ENCODE measurements around the gene IFRD2. TPM values are rescaled to one million over a fixed set of nuclear protein-coding genes. Genes with fewer than 3 reads are reported as not detected.

Gene IFRD2
- total and polyA plus RNA-seq, 9 of the 15 experiments (the other 6 are each of a cell fraction or from before 2014, with no cell fraction given): 30.5 to 115 (median 52.8) TPM

- no peak for TF ChIP-seq ZNF277 (CRISPR knock-in tag; IDR thresholded peaks at IDR 0.05; ENCODE audit: borderline replicate concordance)
- no peak for TF ChIP-seq TFE3 (CRISPR knock-in tag; IDR thresholded peaks at IDR 0.05)
- no peak for TF ChIP-seq BRD9 (IDR thresholded peaks at IDR 0.05; ENCODE audit: low read depth, partially characterized antibody)
- peak; percentile 79 for TF ChIP-seq HDAC2 (IDR thresholded peaks at IDR 0.05)
- no peak for TF ChIP-seq HDAC3 (IDR thresholded peaks at IDR 0.05; ENCODE audit: borderline replicate concordance, partially characterized antibody)
- TF ChIP-seq KDM5B (IDR thresholded peaks at IDR 0.05; ENCODE audit: insufficient replicate concordance, low read depth, low read length): peak; percentile 83
- peak; percentile 76; the same call in 1 of the 2 replicates for TF ChIP-seq ZBTB7A (IDR thresholded peaks at IDR 0.05; ENCODE audit: borderline replicate concordance, control insufficient read depth, low read depth, low read length)
- TF ChIP-seq NFIX (CRISPR knock-in tag; IDR thresholded peaks at IDR 0.05; ENCODE audit: low read depth): no peak
- TF ChIP-seq STAT5A (IDR thresholded peaks at IDR 0.05; ENCODE audit: borderline replicate concordance, low read length): no peak
- TF ChIP-seq TBL1XR1 (IDR thresholded peaks at IDR 0.05; ENCODE audit: low read length in 2 of 2): no peak
- no peak for TF ChIP-seq BCL6 (CRISPR knock-in tag; IDR thresholded peaks at IDR 0.05)
- no peak for TF ChIP-seq HOMEZ (CRISPR knock-in tag; IDR thresholded peaks at IDR 0.05)
- peak; percentile 48; the same call in 1 of the 2 replicates for TF ChIP-seq ETV1 (tag; conservative IDR thresholded peaks at IDR 0.05; ENCODE audit: low read depth)
- no peak for TF ChIP-seq ATF4 (CRISPR knock-in tag; IDR thresholded peaks at IDR 0.05)
- TF ChIP-seq SUPT5H (IDR thresholded peaks at IDR 0.05): peak; percentile 60
- TF ChIP-seq ZNF75A (CRISPR knock-in tag; IDR thresholded peaks at IDR 0.05): no peak
- TF ChIP-seq SPI1 (IDR thresholded peaks at IDR 0.05; ENCODE audit: borderline replicate concordance, low read depth, low read length): 0 out of 2 replicates have a peak, but pooled peaks have one; percentile 13
- TF ChIP-seq GTF3C2 (IDR thresholded peaks at IDR 0.05; ENCODE audit: borderline replicate concordance, extremely low read depth, insufficient read length): no peak
- no peak for TF ChIP-seq CBX1 (IDR thresholded peaks at IDR 0.05; ENCODE audit: low read depth)
These were observed 6.8 kb upstream of the IFRD2 start, which contains the start of the genes HYAL3 and NAA80 (continued) for GRCh38 chr3:50298836-50299637.
